Urinary bladder (tissue), 4 donors: ENCODE data around the gene DBET. TPM values are rescaled to one million over a fixed set of nuclear protein-coding genes. Genes with fewer than 3 reads are reported as not detected.
"Not testable (repeated sequence)": the region's sequence is repeated elsewhere in the genome, so short reads cannot be mapped to it uniquely, and the experiment has no call there.

Experiments
- DNase-seq: peaks from one replicate; pipeline ENCODE4 v3.0.0-alpha.2; 2015; ENCODE audit errors: extremely low spot score
- H3K27ac ChIP-seq: one replicate; pipeline ENCODE4 v1.5.1; 2013; ENCODE audit warnings: low read depth, mild to moderate bottlenecking, moderate library complexity
- H3K36me3 ChIP-seq: one replicate; pipeline ENCODE4 v1.6.1; 2013; ENCODE audit warnings: mild to moderate bottlenecking, moderate library complexity; ENCODE audit not compliant: insufficient read depth
- H3K4me1 ChIP-seq: one replicate; pipeline ENCODE4 v1.6.1; 2013; ENCODE audit warnings: mild to moderate bottlenecking, moderate library complexity; ENCODE audit not compliant: insufficient read depth
- H3K4me3 ChIP-seq: one replicate; pipeline ENCODE4 v1.5.1; 2013; ENCODE audit warnings: low read depth, low read length
- WGBS: extraction: QIAGEN DNeasy Blood & Tissue Kit; methylation state at CpG from one replicate; pipeline ENCODE4 v1.1.7; 2013; 5-methylcytosine and 5-hydroxymethylcytosine counted together
- polyA plus RNA-seq: library from polyadenylated mRNA; stranded (reverse); fragments of 200-250 nt; gene quantifications from one replicate; pipeline ENCODE4 v1.2.3, GENCODE V29; 2013
- total RNA-seq: library from RNA; depleted of rRNA; stranded (reverse); fragments of >200 nt; gene quantifications from one replicate; pipeline ENCODE4 v1.2.3, GENCODE V29; 2014
- donor health status: healthy with polysubstance abuse.
- donor health status: healthy.

Gene DBET
- not detected for total RNA-seq
- polyA plus RNA-seq = not detected

GRCh38 chr4:190064342-190064741 lies at the start of gene DBET:
Gene DBET, plus strand, starts transcription at chr4:190064502.
- DNase-seq, H3K4me1 ChIP-seq, H3K36me3 ChIP-seq, H3K27ac ChIP-seq, H3K4me3 ChIP-seq: not testable (repeated sequence)
- no CpG with 5 or more reads among the region's 2 CpGs for WGBS

- Histone ChIP-seq H3K27ac (no peak overlapping the region), H3K4me3 (peak overlapping the region; percentile 28), H3K36me3 (no peaks in the 10 kb centered on the region), H3K4me1 (no peaks in the 10 kb centered on the region)
- WGBS = 8% methylated on average over 75 of the region's 76 CpGs
- no peak for DNase-seq
Observed at GRCh38 chr4:190014771-190015537, 49.3 kb upstream of the DBET start.

GRCh38 chr4:190015538-190016368 lies 48.5 kb upstream of the DBET start:
- H3K36me3 ChIP-seq = no peaks in the 10 kb centered on the region
- WGBS = 6% methylated on average over 43 of the region's 43 CpGs
- no peak for DNase-seq
- H3K4me1 ChIP-seq = no peaks in the 10 kb centered on the region
- no peak overlapping the region for H3K27ac ChIP-seq
- no peak overlapping the region for H3K4me3 ChIP-seq

- no peak for DNase-seq
- Histone ChIP-seq H3K36me3 (no peaks in the 10 kb centered on the region), H3K27ac (no peak overlapping the region), H3K4me1 (no peaks in the 10 kb centered on the region), H3K4me3 (no peak overlapping the region)
- 15% methylated on average over 43 of the region's 43 CpGs for WGBS
Observed at GRCh38 chr4:190016369-190017289, 47.7 kb upstream of the DBET start.

GRCh38 chr4:190017357-190018200 lies 46.7 kb upstream of the DBET start:
- Histone ChIP-seq H3K27ac (no peak overlapping the region), H3K4me3 (no peak overlapping the region), H3K4me1 (no peaks in the 10 kb centered on the region), H3K36me3 (no peaks in the 10 kb centered on the region)
- DNase-seq = no peak
- 3% methylated on average over 62 of the region's 62 CpGs for WGBS

GRCh38 chr4:190018201-190018920 lies 45.9 kb upstream of the DBET start:
- Histone ChIP-seq H3K4me3 (no peak overlapping the region), H3K36me3 (no peaks in the 10 kb centered on the region), H3K27ac (no peak overlapping the region), H3K4me1 (no peaks in the 10 kb centered on the region)
- 8% methylated on average over 38 of the region's 38 CpGs for WGBS
- DNase-seq = no peak

- no peak overlapping the region for H3K4me3 ChIP-seq
- no peaks in the 10 kb centered on the region for H3K36me3 ChIP-seq
Observed at GRCh38 chr4:190019023-190019858, 45.1 kb upstream of the DBET start.

GRCh38 chr4:190019859-190020463 lies 44.3 kb upstream of the DBET start:
- not testable (repeated sequence) for H3K4me3 ChIP-seq, H3K4me1 ChIP-seq, H3K27ac ChIP-seq, DNase-seq, H3K36me3 ChIP-seq
- WGBS = 17% methylated on average over 29 of the region's 29 CpGs

More at GRCh38 chr4:190019023-190019858, 45.1 kb upstream of the DBET start:
- WGBS = 4% methylated on average over 57 of the region's 57 CpGs
- no peaks in the 10 kb centered on the region for H3K4me1 ChIP-seq
- DNase-seq = no peak
- no peak overlapping the region for H3K27ac ChIP-seq

GRCh38 chr4:190020790-190021717 lies 43.2 kb upstream of the DBET start:
- no peak for DNase-seq
- WGBS = 5% methylated on average over 54 of the region's 55 CpGs
- no peak overlapping the region for H3K4me3 ChIP-seq
- H3K36me3 ChIP-seq = no peaks in the 10 kb centered on the region
- no peaks in the 10 kb centered on the region for H3K4me1 ChIP-seq
- no peak overlapping the region for H3K27ac ChIP-seq

GRCh38 chr4:190021973-190022372 lies 42.3 kb upstream of the DBET start:
- 50% methylated on average over 17 of the region's 39 CpGs for WGBS
- not testable (repeated sequence) for DNase-seq, H3K27ac ChIP-seq, H3K36me3 ChIP-seq, H3K4me1 ChIP-seq, H3K4me3 ChIP-seq
